Stimulated activated CD8-positive, alpha-beta memory T cell treated with anti-CD3 and anti-CD28 coated beads, Interleukin-15, amount 100 ng/mL, for 4 hours (primary cell): ENCODE measurements around the gene NCF4.

Experiments used
- DNase-seq, 2 donors: peaks; one replicate each; pipeline ENCODE4 v3.0.0-alpha.2; 2020; ENCODE audit warnings: low read depth in 2 of 2

Gene NCF4

GRCh38 chr22:36922105-36922608, 61.4 kb downstream of the NCF4 start:
- DNase-seq, result no peak

GRCh38 chr22:36922711-36923110, 61.9 kb downstream of the NCF4 start:
- no peak for DNase-seq

GRCh38 chr22:36923131-36923788, 62.5 kb downstream of the NCF4 start:
- no peak for DNase-seq

GRCh38 chr22:36924151-36924698, 63.4 kb downstream of the NCF4 start:
- no peak for DNase-seq

GRCh38 chr22:36925388-36926290, 64.8 kb downstream of the NCF4 start:
- no peak for DNase-seq

- DNase-seq, result no peak
Measured at GRCh38 chr22:36926309-36926708, 65.5 kb downstream of the NCF4 start.

GRCh38 chr22:36926721-36927435, 66.1 kb downstream of the NCF4 start:
- DNase-seq, result no peak
